Glomerular visceral epithelial cell (primary cell): ENCODE results near the gene CFAP20DC.
"Not testable (repeated sequence)": the region's sequence is repeated elsewhere in the genome, so short reads cannot be mapped to it uniquely, and the experiment has no call there.

Experiments used
- DNase-seq: peaks from one replicate; pipeline ENCODE4 v3.0.0-alpha.2; 2016; ENCODE audit errors: extremely low spot score

The CFAP20DC gene

GRCh38 chr3:58746758-58747157 lies 303.1 kb downstream of the CFAP20DC start:
- no peak for DNase-seq

- DNase-seq: no peak
Measured at GRCh38 chr3:58743296-58743695, 306.5 kb downstream of the CFAP20DC start.

GRCh38 chr3:58742239-58742638 lies 307.6 kb downstream of the CFAP20DC start:
- DNase-seq: no peak

- DNase-seq: no peak
Measured at GRCh38 chr3:58737644-58738043, 312.2 kb downstream of the CFAP20DC start.

- no peak for DNase-seq
Measured at GRCh38 chr3:58731673-58732072, 318.2 kb downstream of the CFAP20DC start.

- peak; percentile 4 for DNase-seq
Measured at GRCh38 chr3:58728723-58729122, 321.1 kb downstream of the CFAP20DC start.

- no peak for DNase-seq
Measured at GRCh38 chr3:58725326-58725853, 324.4 kb downstream of the CFAP20DC start.

- no peak for DNase-seq
Measured at GRCh38 chr3:58724336-58724735, 325.5 kb downstream of the CFAP20DC start.

- no peak for DNase-seq
Measured at GRCh38 chr3:58723173-58723572, 326.7 kb downstream of the CFAP20DC start.

GRCh38 chr3:58722561-58722960 lies 327.3 kb downstream of the CFAP20DC start:
- no peak for DNase-seq

GRCh38 chr3:58720526-58720925 lies 329.3 kb downstream of the CFAP20DC start:
- no peak for DNase-seq

GRCh38 chr3:58719684-58720083 lies 330.1 kb downstream of the CFAP20DC start:
- peak; percentile 21 for DNase-seq

- no peak for DNase-seq
Measured at GRCh38 chr3:58713715-58714401, 336.0 kb downstream of the CFAP20DC start.

- no peak for DNase-seq
Measured at GRCh38 chr3:58711871-58712270, 338.0 kb downstream of the CFAP20DC start.

- DNase-seq: not testable (repeated sequence)
Measured at GRCh38 chr3:58708983-58709382, 340.8 kb downstream of the CFAP20DC start.

- DNase-seq: no peak
Measured at GRCh38 chr3:58708116-58708791, 341.6 kb downstream of the CFAP20DC start.

- no peak for DNase-seq
Measured at GRCh38 chr3:58707390-58707930, 342.4 kb downstream of the CFAP20DC start.

GRCh38 chr3:58706395-58707167 lies 343.2 kb downstream of the CFAP20DC start:
- no peak for DNase-seq

GRCh38 chr3:58704745-58705144 lies 345.1 kb downstream of the CFAP20DC start:
- no peak for DNase-seq

- DNase-seq: not testable (repeated sequence)
Measured at GRCh38 chr3:58704304-58704703, 345.5 kb downstream of the CFAP20DC start.

- no peak for DNase-seq
Measured at GRCh38 chr3:58698246-58698645, 351.6 kb downstream of the CFAP20DC start.

GRCh38 chr3:58697561-58697960 lies 352.3 kb downstream of the CFAP20DC start:
- DNase-seq: no peak
